Spleen (tissue), 11 donors: ENCODE measurements around the gene SEPTIN10. TPM values are rescaled to one million over a fixed set of nuclear protein-coding genes. Genes with fewer than 3 reads are reported as not detected.

Experiments
- DNase-seq: peaks from one replicate; pipeline ENCODE4 v3.0.0-alpha.2; 2020
- H3K27ac ChIP-seq, 8 donors: fragments of 200-600 bp; sonication (generic) in 7 of 8; 1 replicate in 4 of 8; 2 replicates in 4 of 8; pipeline versions ENCODE4 v1.5.0 to v1.8.0; 2016 to 2021; ENCODE audit warnings: inconsistent platforms in 4 of 8, mild to moderate bottlenecking in 4 of 8, moderate library complexity in 1 of 8
- H3K27me3 ChIP-seq, 7 donors: fragments of 200-600 bp; sonication (generic) in 6 of 7; replicated peaks in 1 of 7; 1 replicate in 4 of 7; 2 replicates in 3 of 7; pipeline versions ENCODE4 v1.5.0 to v1.8.0; 2016 to 2021; ENCODE audit warnings: inconsistent platforms in 3 of 7, mild to moderate bottlenecking in 1 of 7
- H3K36me3 ChIP-seq, 6 donors: fragments of 200-600 bp; sonication (generic) in 5 of 6; 1 replicate in 4 of 6; 2 replicates in 2 of 6; pipeline versions ENCODE4 v1.5.0 to v1.8.0; 2016 to 2021; ENCODE audit warnings: inconsistent platforms in 2 of 6
- H3K4me1 ChIP-seq, 6 donors: fragments of 200-600 bp; sonication (generic) in 5 of 6; 1 replicate in 3 of 6; 2 replicates in 3 of 6; pipeline versions ENCODE4 v1.5.0 to v1.8.0; 2016 to 2021; ENCODE audit warnings: inconsistent platforms in 3 of 6
- H3K4me3 ChIP-seq, 8 donors: fragments of 200-600 bp; sonication (generic) in 7 of 8; 1 replicate in 4 of 8; 2 replicates in 4 of 8; pipeline versions ENCODE4 v1.5.0 to v1.8.0; 2016 to 2021; ENCODE audit warnings: inconsistent platforms in 4 of 8, mild to moderate bottlenecking in 4 of 8, moderate library complexity in 2 of 8
- H3K9me3 ChIP-seq, 8 donors: fragments of 200-600 bp; sonication (generic) in 7 of 8; 1 replicate in 4 of 8; 2 replicates in 4 of 8; pipeline versions ENCODE4 v1.5.0 to v1.8.0; 2016 to 2021; ENCODE audit warnings: inconsistent platforms in 4 of 8
- POLR2A ChIP-seq, 3 donors: fragments of 450-650 bp; IDR thresholded peaks; one replicate each; pipeline ENCODE4 v1.5.1; 2017; ENCODE audit warnings: antibody characterized with exemption in 3 of 3, mild to moderate bottlenecking in 1 of 3
- POLR2AphosphoS5 ChIP-seq, 3 donors: sonication (generic); formaldehyde crosslinking; IDR thresholded peaks; one replicate each; pipeline ENCODE4 v1.5.1; 2017; ENCODE audit warnings: antibody characterized with exemption in 3 of 3
- WGBS, 5 donors: extraction: QIAGEN DNeasy Blood & Tissue Kit in 3 of 5; methylation state at CpG; one replicate each; pipeline versions ENCODE4 v1.1.5 to v1.1.7; 2013 to 2018; 5-methylcytosine and 5-hydroxymethylcytosine counted together
- intact Hi-C: fragments of 100-400 bp; cut with DNase I; formaldehyde crosslinking; loops from one replicate; pipeline ENCODE4 v1.15.0; 2023; ENCODE audit warnings: low total_unique reads
- polyA plus RNA-seq, 3 donors: library from polyadenylated mRNA; stranded (reverse); fragments of 200-250 nt; gene quantifications; one replicate each; pipeline ENCODE4 v1.2.1, GENCODE V29; 2013
- total RNA-seq, 7 donors: library from RNA; depleted of rRNA in 3 of 7; stranded (reverse); fragments of >200 nt in 3 of 7; fragmentation: NEBNext Ultra II Directional in 4 of 7; extraction: Animal tissue kit (Norgen Biotek cat#: 25700) in 4 of 7; gene quantifications; one replicate each; pipeline versions ENCODE4 v1.1.0 to v1.2.1, GENCODE V29; 2016 to 2021
- TF ChIP-seq, protein P1 (sequence below), 11 experiments: fragments of 200-600 bp in 7 of 11; fragments of 450-650 bp in 4 of 11; sonication (generic) in 4 of 11; IDR thresholded peaks in 8 of 11; conservative IDR thresholded peaks in 3 of 11; 1 replicate in 7 of 11; 2 replicates in 4 of 11; pipeline versions ENCODE4 v1.4.0 to v1.8.0; 2016 to 2021; ENCODE audit warnings: antibody characterized with exemption in 11 of 11, inconsistent platforms in 4 of 11, mild to moderate bottlenecking in 1 of 11
- donor health status: healthy with polysubstance abuse.
- donor health status: DM: no; HTN: no; CAD: no; lungs with moderate emphysema.
- donor health status: DM: no; HTN: no; CAD: no.
- donor health status: Bipolar disorder and iron deficiency.
- donor health status: healthy.
- donor health status: DM: no; HTN: no; CAD: no.
- donor health status: DM: yes; HTN: yes; CAD: no.

The SEPTIN10 gene
- total and polyA plus RNA-seq, 10 donors = 14.7 to 95.3 (median 58.3) TPM

DNA sequence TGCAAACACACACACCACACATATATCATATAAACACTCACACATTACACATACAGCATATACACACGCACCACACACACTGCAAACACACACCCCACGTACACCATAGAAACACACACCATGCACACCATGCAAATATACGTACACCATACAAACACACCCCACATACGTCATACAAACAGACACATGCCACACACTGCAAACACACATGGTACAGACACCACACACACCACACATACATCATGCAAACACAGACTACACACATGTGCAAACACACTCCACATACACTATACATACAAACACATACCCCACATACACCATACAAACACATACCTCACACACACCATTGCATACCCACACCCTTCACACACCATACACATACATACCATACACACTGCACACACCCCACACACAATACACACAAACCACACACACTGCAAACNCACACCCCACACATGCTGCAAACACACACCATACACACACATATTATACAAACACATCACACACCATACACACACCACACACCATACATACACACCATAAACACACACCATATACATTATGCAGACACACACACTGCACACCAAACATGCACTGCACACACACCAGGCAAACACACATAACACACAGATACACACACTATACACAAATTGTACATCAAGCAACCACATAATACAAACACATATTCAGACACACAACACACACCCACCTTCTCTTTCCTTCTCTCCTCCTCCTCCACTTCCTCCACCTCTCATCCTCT lies 120.4 kb downstream of the SEPTIN10 start:
- intact Hi-C loops = no loop called here
- DNase-seq = no peak
- Histone ChIP-seq H3K36me3 (peaks cover 0 to 8% (median 0%) of the 10 kb centered on the region in 6 donors), H3K9me3 (no peaks in the 10 kb centered on the region), H3K4me3 (no peak overlapping the region), H3K4me1 (peaks cover 0 to 16% (median 8%) of the 10 kb centered on the region in 6 donors), H3K27ac (no peak overlapping the region), H3K27me3 (no peaks in the 10 kb centered on the region)
- 49 to 97% (median 71%) methylated on average over 4 of the region's 4 CpGs for WGBS, 5 donors
- TF ChIP-seq POLR2A (IDR thresholded peaks at IDR 0.05) (no peak), POLR2AphosphoS5 (IDR thresholded peaks at IDR 0.05) (no peak)
- TF ChIP-seq, protein P1, sequence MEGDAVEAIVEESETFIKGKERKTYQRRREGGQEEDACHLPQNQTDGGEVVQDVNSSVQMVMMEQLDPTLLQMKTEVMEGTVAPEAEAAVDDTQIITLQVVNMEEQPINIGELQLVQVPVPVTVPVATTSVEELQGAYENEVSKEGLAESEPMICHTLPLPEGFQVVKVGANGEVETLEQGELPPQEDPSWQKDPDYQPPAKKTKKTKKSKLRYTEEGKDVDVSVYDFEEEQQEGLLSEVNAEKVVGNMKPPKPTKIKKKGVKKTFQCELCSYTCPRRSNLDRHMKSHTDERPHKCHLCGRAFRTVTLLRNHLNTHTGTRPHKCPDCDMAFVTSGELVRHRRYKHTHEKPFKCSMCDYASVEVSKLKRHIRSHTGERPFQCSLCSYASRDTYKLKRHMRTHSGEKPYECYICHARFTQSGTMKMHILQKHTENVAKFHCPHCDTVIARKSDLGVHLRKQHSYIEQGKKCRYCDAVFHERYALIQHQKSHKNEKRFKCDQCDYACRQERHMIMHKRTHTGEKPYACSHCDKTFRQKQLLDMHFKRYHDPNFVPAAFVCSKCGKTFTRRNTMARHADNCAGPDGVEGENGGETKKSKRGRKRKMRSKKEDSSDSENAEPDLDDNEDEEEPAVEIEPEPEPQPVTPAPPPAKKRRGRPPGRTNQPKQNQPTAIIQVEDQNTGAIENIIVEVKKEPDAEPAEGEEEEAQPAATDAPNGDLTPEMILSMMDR (IDR thresholded peaks at IDR 0.05 in 8 of 11, conservative IDR thresholded peaks at IDR 0.05 in 3 of 11) = no peak

Other genes starting within 250 kb of the SEPTIN10 start
- 1 to 10 TPM; 6.1 to 9.9 (median 7.3) TPM for gene SOWAHC, start 398 bp upstream of the SEPTIN10 start, total RNA-seq
- gene SOWAHC, start 398 bp upstream of the SEPTIN10 start, polyA plus RNA-seq = 1 to 10 TPM; 1.6 to 2.7 (median 1.8) TPM
- gene RGPD5, start 180.3 kb upstream of the SEPTIN10 start, total RNA-seq = 100 to 1,000 TPM in 1 of 7 donors, 10 to 100 TPM in 6; 13.5 to 106 (median 51.1) TPM
- 1 to 10 TPM; 6.7 to 9.5 (median 6.9) TPM for gene RGPD5, start 180.3 kb upstream of the SEPTIN10 start, polyA plus RNA-seq